H9 (cell line): ENCODE results near the gene TTYH1. TPM values are rescaled to one million over a fixed set of nuclear protein-coding genes. Genes with fewer than 3 reads are reported as not detected.

Experiments used
- DNase-seq: peaks from one replicate; pipeline ENCODE4 v3.0.0-alpha.2; 2017
- H2AFZ ChIP-seq: one replicate; pipeline ENCODE4 v1.6.1; 2013; ENCODE audit warnings: mild to moderate bottlenecking, low read length, control low read depth, moderate library complexity
- H2AK5ac ChIP-seq: 2 replicates; pipeline ENCODE4 v1.6.1; 2013; ENCODE audit warnings: low read length, control low read depth, mixed read lengths; ENCODE audit not compliant: insufficient read length
- H2BK120ac ChIP-seq: one replicate; pipeline ENCODE4 v1.6.1; 2013; ENCODE audit warnings: low read depth, mild to moderate bottlenecking, low read length, control low read depth, inconsistent platforms; ENCODE audit not compliant: poor library complexity, severe bottlenecking
- H2BK12ac ChIP-seq: 2 replicates; pipeline ENCODE4 v1.6.1; 2013; ENCODE audit warnings: low read length, control low read depth, mixed read lengths, low read depth; ENCODE audit not compliant: insufficient read length
- H2BK15ac ChIP-seq: 2 replicates; pipeline ENCODE4 v1.6.1; 2013; ENCODE audit warnings: low read depth, low read length, control low read depth
- H2BK20ac ChIP-seq: one replicate; pipeline ENCODE4 v1.6.1; 2013; ENCODE audit warnings: low read depth, mild to moderate bottlenecking, low read length, control low read depth, inconsistent platforms; ENCODE audit not compliant: poor library complexity, severe bottlenecking
- H2BK5ac ChIP-seq: 2 replicates; pipeline ENCODE4 v1.6.1; 2013; ENCODE audit warnings: low read length, control low read depth, mixed read lengths; ENCODE audit not compliant: insufficient read length
- H3K14ac ChIP-seq: 2 replicates; pipeline ENCODE4 v1.6.1; 2013; ENCODE audit warnings: low read length, control low read depth; ENCODE audit not compliant: insufficient read depth
- H3K18ac ChIP-seq: 2 replicates; pipeline ENCODE4 v1.6.1; 2013; ENCODE audit warnings: low read depth, mild to moderate bottlenecking, mixed read lengths, low read length, control low read depth; ENCODE audit not compliant: insufficient read length
- H3K23ac ChIP-seq: 2 replicates; pipeline ENCODE4 v1.6.1; 2013; ENCODE audit warnings: low read length, control low read depth, mixed read lengths, low read depth; ENCODE audit not compliant: insufficient read length
- H3K23me2 ChIP-seq: 2 replicates; pipeline ENCODE4 v1.6.1; 2013; ENCODE audit warnings: low read depth, mild to moderate bottlenecking, mixed read lengths, low read length, control low read depth; ENCODE audit not compliant: insufficient read length, poor library complexity, severe bottlenecking
- H3K27ac ChIP-seq: 2 replicates; pipeline ENCODE4 v1.5.1; 2013; ENCODE audit warnings: low read length, control low read depth, mixed read lengths, low read depth; ENCODE audit not compliant: insufficient read length
- H3K27me3 ChIP-seq: 2 replicates; pipeline ENCODE4 v1.6.1; 2013; ENCODE audit warnings: low read length, control low read depth, inconsistent platforms; ENCODE audit not compliant: insufficient read depth
- H3K4ac ChIP-seq: 2 replicates; pipeline ENCODE4 v1.6.1; 2013; ENCODE audit warnings: low read depth, mild to moderate bottlenecking, control low read depth, inconsistent platforms, low read length, moderate library complexity
- H3K4me1 ChIP-seq: 2 replicates; pipeline ENCODE4 v1.6.1; 2013; ENCODE audit warnings: low read length, control low read depth, inconsistent platforms; ENCODE audit not compliant: insufficient read depth
- H3K4me2 ChIP-seq: 2 replicates; pipeline ENCODE4 v1.6.1; 2013; ENCODE audit warnings: low read length, control low read depth, mixed read lengths; ENCODE audit not compliant: insufficient read length, insufficient read depth
- H3K56ac ChIP-seq: 2 replicates; pipeline ENCODE4 v1.6.1; 2013; ENCODE audit warnings: low read depth, mild to moderate bottlenecking, mixed read lengths, low read length, control low read depth; ENCODE audit not compliant: insufficient read length
- H3K79me1 ChIP-seq: 2 replicates; pipeline ENCODE4 v1.6.1; 2013; ENCODE audit warnings: low read depth, mild to moderate bottlenecking, moderate library complexity, low read length, control low read depth, inconsistent platforms; ENCODE audit not compliant: insufficient read depth, poor library complexity, severe bottlenecking
- H3K79me2 ChIP-seq: 2 replicates; pipeline ENCODE4 v1.6.1; 2013; ENCODE audit warnings: low read length, control low read depth, inconsistent platforms; ENCODE audit not compliant: insufficient read depth
- H3K9ac ChIP-seq: 2 replicates; pipeline ENCODE4 v1.6.1; 2013; ENCODE audit warnings: low read length, control low read depth, mixed read lengths; ENCODE audit not compliant: insufficient read length; ENCODE audit errors: extremely low read depth
- H3K9me3 ChIP-seq: one replicate; pipeline ENCODE4 v1.6.1; 2013; ENCODE audit warnings: low read depth, low read length, inconsistent platforms; ENCODE audit not compliant: control insufficient read depth
- H3T11ph ChIP-seq: one replicate; pipeline ENCODE4 v1.6.1; 2013; ENCODE audit warnings: mild to moderate bottlenecking, low read length, control low read depth, inconsistent platforms
- H4K20me1 ChIP-seq: one replicate; pipeline ENCODE4 v1.6.1; 2013; ENCODE audit not compliant: control insufficient read depth, insufficient read length, insufficient read depth
- H4K5ac ChIP-seq: 2 replicates; pipeline ENCODE4 v1.6.1; 2013; ENCODE audit warnings: low read depth, mild to moderate bottlenecking, mixed read lengths, low read length, control low read depth; ENCODE audit not compliant: insufficient read length
- H4K8ac ChIP-seq: replicated peaks from 2 replicates; pipeline ENCODE4 v1.6.1; 2013; ENCODE audit warnings: low read length, control low read depth, mixed read lengths, low read depth; ENCODE audit not compliant: insufficient read length
- H4K91ac ChIP-seq: 2 replicates; pipeline ENCODE4 v1.6.1; 2013; ENCODE audit warnings: low read depth, mild to moderate bottlenecking, moderate library complexity, mixed read lengths, low read length, control low read depth; ENCODE audit not compliant: insufficient read length
- H3K27ac Mint-ChIP-seq, 3 experiments: 2 replicates in 2 of 3; 3 replicates in 1 of 3; pipeline ENCODE4 v1.8.0; 2020 to 2021; ENCODE audit warnings: mixed read lengths in 3 of 3, mild to moderate bottlenecking in 1 of 3, moderate library complexity in 1 of 3
- H3K27me3 Mint-ChIP-seq: 2 replicates; pipeline ENCODE4 v1.8.0; 2021; ENCODE audit warnings: low read depth, mild to moderate bottlenecking, moderate library complexity, mixed read lengths
- H3K36me3 Mint-ChIP-seq, 3 experiments: 2 replicates in 2 of 3; 3 replicates in 1 of 3; pipeline ENCODE4 v1.8.0; 2020 to 2021; ENCODE audit warnings: low read depth in 3 of 3, mixed read lengths in 3 of 3; ENCODE audit not compliant: insufficient read depth in 1 of 3
- H3K4me1 Mint-ChIP-seq, 2 experiments: 2 replicates each; pipeline ENCODE4 v1.8.0; 2020; ENCODE audit warnings: mixed read lengths in 2 of 2
- H3K4me3 Mint-ChIP-seq, 2 experiments: 2 replicates in 1 of 2; 3 replicates in 1 of 2; pipeline ENCODE4 v1.8.0; 2020 to 2021; ENCODE audit warnings: mild to moderate bottlenecking in 2 of 2, mixed read lengths in 2 of 2, moderate library complexity in 1 of 2
- H3K9me3 Mint-ChIP-seq, 2 experiments: 2 replicates in 1 of 2; 3 replicates in 1 of 2; pipeline ENCODE4 v1.8.0; 2020; ENCODE audit warnings: mild to moderate bottlenecking in 2 of 2, mixed read lengths in 2 of 2, moderate library complexity in 1 of 2
- CTCF ChIP-seq: fragments of 200-600 bp; sonication (generic); conservative IDR thresholded peaks from 3 replicates; pipeline ENCODE4 v1.8.0; 2021; ENCODE audit warnings: antibody characterized with exemption, mild to moderate bottlenecking
- WGBS: extraction: QIAGEN DNeasy Blood & Tissue Kit; methylation state at CpG from one replicate; pipeline ENCODE4 v1.1.7; 2013; ENCODE audit warnings: missing lambda C conversion rate, low lambda C conversion rate, mixed read lengths; ENCODE audit not compliant: insufficient read length; ENCODE audit errors: extremely low coverage; 5-methylcytosine and 5-hydroxymethylcytosine counted together
- total RNA-seq: library from RNA; stranded (reverse); gene quantifications from 2 replicates; pipeline ENCODE4 v1.2.1, GENCODE V29; 2021

The TTYH1 gene
- total RNA-seq, 1 experiment from 2014 or later: 47.1 TPM

- DNase-seq: no peak
- Histone ChIP-seq H4K5ac (no peak overlapping the region), H2AK5ac (no peak overlapping the region), H2AFZ (no peak overlapping the region), H3K23me2 (no peaks in the 10 kb centered on the region), H3K4me2 (no peak overlapping the region), H3K79me1 (no peaks in the 10 kb centered on the region), H3K4me1 (no peaks in the 10 kb centered on the region), H3K9ac (no peak overlapping the region), H3K23ac (no peak overlapping the region), H2BK120ac (no peak overlapping the region), H2BK15ac (no peak overlapping the region), H3K4ac (no peak overlapping the region), H4K8ac (no peak overlapping the region), H3K9me3 (no peaks in the 10 kb centered on the region), H3T11ph (no peak overlapping the region), H3K27ac (no peak overlapping the region), H3K14ac (no peak overlapping the region), H2BK5ac (no peak overlapping the region), H3K18ac (no peak overlapping the region), H3K56ac (no peak overlapping the region), H4K91ac (no peak overlapping the region), H3K79me2 (no peaks in the 10 kb centered on the region), H4K20me1 (no peaks in the 10 kb centered on the region), H3K27me3 (no peaks in the 10 kb centered on the region), H2BK20ac (no peak overlapping the region), H2BK12ac (no peak overlapping the region)
- peaks cover 3 to 55% of the 10 kb centered on the region in 2 experiments for H3K9me3 Mint-ChIP-seq
- no peak for TF ChIP-seq CTCF
- H3K36me3 Mint-ChIP-seq: no peaks in the 10 kb centered on the region; a peak in 1 of 7 replicates
- no CpG with 5 or more reads among the region's 2 CpGs for WGBS
- H3K4me3 Mint-ChIP-seq: no peak overlapping the region
- peaks cover 12 to 16% of the 10 kb centered on the region in 2 experiments for H3K4me1 Mint-ChIP-seq
- H3K27me3 Mint-ChIP-seq: peaks cover 62% of the 10 kb centered on the region
- H3K27ac Mint-ChIP-seq: no peak overlapping the region
These were observed 16.1 kb upstream of the TTYH1 start for GRCh38 chr19:54399189-54399588.
